GM23248 (cell line): ENCODE results near the gene RNU1-4.

Source experiments
- EZH2 ChIP-seq: fragments of 200-600 bp; sonication (generic); IDR thresholded peaks from 2 replicates; pipeline ENCODE4 v1.6.1; 2018; ENCODE audit warnings: antibody characterized with exemption, mild to moderate bottlenecking; ENCODE audit not compliant: insufficient read depth, poor library complexity, severe bottlenecking
- EZH2phosphoT487 ChIP-seq: fragments of 200-600 bp; sonication (generic); IDR thresholded peaks from 2 replicates; pipeline ENCODE4 v1.6.1; 2018; ENCODE audit warnings: antibody characterized with exemption, moderate library complexity, mild to moderate bottlenecking, low read depth; ENCODE audit not compliant: insufficient read depth

DNA sequence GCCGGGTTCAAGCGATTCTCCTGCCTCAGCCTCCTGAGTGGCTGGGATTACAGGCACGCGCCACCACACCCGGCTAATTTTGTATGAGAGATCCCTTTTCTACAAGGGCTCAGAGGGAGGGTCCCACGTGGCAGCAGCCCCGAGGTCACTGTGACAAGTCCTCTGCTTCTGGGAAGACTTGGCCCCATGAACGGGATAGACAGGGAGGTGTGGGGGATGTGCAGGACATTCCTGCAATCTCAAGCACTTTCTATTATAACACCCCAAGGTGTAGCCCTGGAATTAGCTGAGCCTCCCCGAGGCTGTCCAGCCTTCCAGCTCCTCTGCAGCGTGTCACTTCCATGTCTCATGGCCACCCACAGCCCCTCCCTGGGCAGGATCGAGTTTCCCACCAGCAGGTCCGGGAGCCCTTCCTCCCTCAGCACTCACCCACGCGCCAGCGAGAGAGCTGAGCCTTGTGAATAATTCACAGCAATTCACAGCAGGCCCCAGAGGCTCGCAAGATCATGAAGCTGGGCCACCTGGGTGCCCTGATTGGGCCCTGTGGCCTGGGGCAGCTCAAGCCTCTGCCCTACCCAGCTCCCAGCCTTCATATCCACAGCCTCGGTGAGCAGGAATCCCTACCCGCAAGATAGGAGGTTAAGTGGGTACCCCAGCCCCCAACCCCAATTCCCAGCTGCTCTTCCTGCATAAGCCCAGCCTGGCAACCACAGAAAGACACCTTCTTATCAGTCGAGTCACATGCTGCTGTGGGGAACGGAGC, 22.8 kb upstream of the RNU1-4 start:
- no peak for TF ChIP-seq EZH2
- no peak for TF ChIP-seq EZH2phosphoT487
